ENCODE data around the gene WNK1. TPM values are rescaled to one million over a fixed set of nuclear protein-coding genes. Genes with fewer than 3 reads are reported as not detected.

The WNK1 gene
- total and polyA plus RNA-seq, 11 donors: 59.9 to 373 (median 290) TPM

- H3K4me3 ChIP-seq: no peak overlapping the region
- H3K27me3 ChIP-seq: no peaks in the 10 kb centered on the region
- 90 to 95% (median 93%) methylated on average over 4 of the region's 4 CpGs for WGBS, 4 donors
- TF ChIP-seq, protein P1, sequence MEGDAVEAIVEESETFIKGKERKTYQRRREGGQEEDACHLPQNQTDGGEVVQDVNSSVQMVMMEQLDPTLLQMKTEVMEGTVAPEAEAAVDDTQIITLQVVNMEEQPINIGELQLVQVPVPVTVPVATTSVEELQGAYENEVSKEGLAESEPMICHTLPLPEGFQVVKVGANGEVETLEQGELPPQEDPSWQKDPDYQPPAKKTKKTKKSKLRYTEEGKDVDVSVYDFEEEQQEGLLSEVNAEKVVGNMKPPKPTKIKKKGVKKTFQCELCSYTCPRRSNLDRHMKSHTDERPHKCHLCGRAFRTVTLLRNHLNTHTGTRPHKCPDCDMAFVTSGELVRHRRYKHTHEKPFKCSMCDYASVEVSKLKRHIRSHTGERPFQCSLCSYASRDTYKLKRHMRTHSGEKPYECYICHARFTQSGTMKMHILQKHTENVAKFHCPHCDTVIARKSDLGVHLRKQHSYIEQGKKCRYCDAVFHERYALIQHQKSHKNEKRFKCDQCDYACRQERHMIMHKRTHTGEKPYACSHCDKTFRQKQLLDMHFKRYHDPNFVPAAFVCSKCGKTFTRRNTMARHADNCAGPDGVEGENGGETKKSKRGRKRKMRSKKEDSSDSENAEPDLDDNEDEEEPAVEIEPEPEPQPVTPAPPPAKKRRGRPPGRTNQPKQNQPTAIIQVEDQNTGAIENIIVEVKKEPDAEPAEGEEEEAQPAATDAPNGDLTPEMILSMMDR (IDR thresholded peaks at IDR 0.05): no peak
- TF ChIP-seq POLR2A (IDR thresholded peaks at IDR 0.05): no peak
- H3K9me3 ChIP-seq: no peaks in the 10 kb centered on the region
- ATAC-seq: no peak
- peaks cover 0 to 100% (median 96%) of the 10 kb centered on the region in 9 donors for H3K36me3 ChIP-seq
- intact Hi-C loops (cut with DNase I): no loop called here
- H3K4me1 ChIP-seq: peaks cover 0 to 6% (median 0%) of the 10 kb centered on the region in 12 donors
- H3K27ac ChIP-seq: no peak overlapping the region
- no peak for DNase-seq
Observed at GRCh38 chr12:862303-862911, 110.0 kb downstream of the WNK1 start.

DNA sequence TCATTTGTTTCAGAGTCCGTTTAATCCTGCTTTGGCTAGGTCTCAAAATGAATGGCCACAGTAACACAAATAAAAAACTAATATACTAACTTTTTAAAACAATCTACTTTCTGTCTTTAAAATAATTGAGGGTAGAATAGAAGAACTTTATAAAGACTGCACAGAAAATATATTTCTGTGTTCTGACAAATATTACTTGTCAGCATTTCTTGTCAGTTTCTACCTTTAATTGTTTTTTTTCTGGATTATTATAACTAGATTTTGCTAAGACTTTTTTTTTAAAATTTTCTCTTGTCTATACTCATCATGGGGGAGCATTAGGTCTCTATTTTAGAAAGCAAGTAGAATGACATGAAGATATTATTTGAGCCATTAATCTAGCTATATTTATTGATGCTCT is 110.9 kb downstream of the WNK1 start:
- TF ChIP-seq, protein P1 (IDR thresholded peaks at IDR 0.05): no peak
- TF ChIP-seq POLR2A (IDR thresholded peaks at IDR 0.05): no peak
- intact Hi-C loops (cut with DNase I): no loop called here
- 78 to 88% (median 84%) methylated on average over 1 of the region's 1 CpG for WGBS, 4 donors
- DNase-seq: no peak
- no peak for ATAC-seq
- H3K27me3 ChIP-seq: no peaks in the 10 kb centered on the region
- H3K4me3 ChIP-seq: no peak overlapping the region
- peaks cover 0 to 4% (median 0%) of the 10 kb centered on the region in 12 donors for H3K4me1 ChIP-seq
- no peak overlapping the region for H3K27ac ChIP-seq
- H3K36me3 ChIP-seq: peaks cover 0 to 100% (median 96%) of the 10 kb centered on the region in 9 donors
- H3K9me3 ChIP-seq: no peaks in the 10 kb centered on the region

- intact Hi-C loops (cut with DNase I): loop anchor here in 1 of 10 donors (5.0 kb wide), 1 partner anchor 37 kb away; no protein-coding TSS in a partner anchor
- H3K27me3 ChIP-seq: no peaks in the 10 kb centered on the region
- 80 to 91% (median 84%) methylated on average over 1 of the region's 1 CpG for WGBS, 4 donors
- no peaks in the 10 kb centered on the region for H3K9me3 ChIP-seq
- H3K36me3 ChIP-seq: peaks cover 0 to 100% (median 97%) of the 10 kb centered on the region in 9 donors
- H3K4me1 ChIP-seq: peaks cover 0 to under 1% (median 0%) of the 10 kb centered on the region in 12 donors
- no peak for TF ChIP-seq POLR2A (IDR thresholded peaks at IDR 0.05)
- TF ChIP-seq, protein P1 (IDR thresholded peaks at IDR 0.05): no peak
- no peak overlapping the region for H3K4me3 ChIP-seq
- DNase-seq (no peak), ATAC-seq (no peak)
- no peak overlapping the region for H3K27ac ChIP-seq
Observed at GRCh38 chr12:865614-866013, 113.2 kb downstream of the WNK1 start.

- Histone ChIP-seq H3K4me1 (no peaks in the 10 kb centered on the region), H3K27ac (no peak overlapping the region), H3K9me3 (no peaks in the 10 kb centered on the region), H3K36me3 (peaks cover 0 to 100% (median 95%) of the 10 kb centered on the region in 9 donors), H3K4me3 (no peak overlapping the region), H3K27me3 (no peaks in the 10 kb centered on the region)
- intact Hi-C loops (cut with DNase I): loop anchor here in 1 of 10 donors (5.0 kb wide), 1 partner anchor 34 kb away; no protein-coding TSS in a partner anchor
- peak in 3 of 4 donors; percentile 18 to 45 (median 37) for ATAC-seq
- DNase-seq: no peak
- 92 to 96% (median 95%) methylated on average over 5 of the region's 5 CpGs for WGBS, 4 donors
- TF ChIP-seq POLR2A (IDR thresholded peaks at IDR 0.05): no peak
- TF ChIP-seq, protein P1 (IDR thresholded peaks at IDR 0.05): no peak
Observed at GRCh38 chr12:867905-868304, 115.5 kb downstream of the WNK1 start.

Data from heart left ventricle (tissue), 16 donors.